HPDE6-E6E7 (cell line): Measurements from ENCODE around the gene AGFG1.
A peak's percentile ranks its signal among the peaks of the same experiment; 100 is the strongest.
"Not testable (repeated sequence)": the region's sequence is repeated elsewhere in the genome, so short reads cannot be mapped to it uniquely, and the experiment has no call there.

ENCODE experiments used
- DNase-seq: peaks from one replicate; pipeline ENCODE4 v3.0.0; 2011; ENCODE audit warnings: missing footprints; ENCODE audit errors: extremely low spot score

AGFG1 gene

GRCh38 chr2:227499627-227500300, 27.8 kb downstream of the AGFG1 start:
- DNase-seq: no peak

GRCh38 chr2:227500301-227500630, 28.3 kb downstream of the AGFG1 start:
- DNase-seq: no peak

- peak; percentile 17 for DNase-seq
Measured at GRCh38 chr2:227503433-227504406, 31.8 kb downstream of the AGFG1 start.

DNA sequence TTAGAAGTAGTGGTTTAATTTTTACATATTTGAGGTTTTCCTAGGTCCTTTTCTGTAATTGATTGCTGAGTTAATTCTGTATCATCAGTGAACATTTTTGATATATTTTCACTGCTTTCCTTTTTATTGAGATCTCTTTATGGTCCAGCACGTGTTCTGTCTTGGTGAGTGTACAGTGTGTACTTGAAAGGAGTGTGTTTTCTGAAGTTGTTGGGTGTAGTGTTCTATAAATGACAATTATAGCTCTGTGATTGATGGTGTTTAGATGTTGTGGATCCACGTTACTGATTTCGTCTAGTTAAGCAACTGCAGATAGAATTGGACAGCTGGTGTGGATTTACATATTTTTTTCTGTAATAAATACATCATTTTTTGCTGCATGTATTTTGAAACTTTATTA, 32.7 kb downstream of the AGFG1 start:
- DNase-seq: no peak

DNA sequence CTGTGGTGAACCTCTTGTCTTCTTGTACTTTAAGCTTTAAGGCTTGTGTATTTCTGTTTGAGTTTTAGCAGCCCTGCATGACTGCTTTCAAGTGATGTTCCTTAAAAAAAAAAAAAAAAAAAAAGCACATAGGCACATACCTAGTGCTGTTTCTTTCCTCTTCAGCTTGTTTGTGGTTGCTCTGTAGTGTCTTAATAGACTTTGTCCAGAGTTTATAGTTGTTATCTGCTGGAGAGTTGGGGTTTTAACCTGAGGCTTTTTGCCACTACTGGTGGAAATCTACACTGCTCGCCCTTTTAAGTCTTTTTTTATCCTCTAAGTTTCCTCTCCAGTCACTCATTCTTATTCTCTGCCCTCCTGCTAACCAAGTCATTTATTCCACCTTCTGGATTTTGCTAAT, 34.5 kb downstream of the AGFG1 start:
- no peak for DNase-seq

GRCh38 chr2:227507963-227508362, 36.0 kb downstream of the AGFG1 start:
- no peak for DNase-seq

GRCh38 chr2:227509076-227509475, 37.1 kb downstream of the AGFG1 start:
- no peak for DNase-seq

DNA sequence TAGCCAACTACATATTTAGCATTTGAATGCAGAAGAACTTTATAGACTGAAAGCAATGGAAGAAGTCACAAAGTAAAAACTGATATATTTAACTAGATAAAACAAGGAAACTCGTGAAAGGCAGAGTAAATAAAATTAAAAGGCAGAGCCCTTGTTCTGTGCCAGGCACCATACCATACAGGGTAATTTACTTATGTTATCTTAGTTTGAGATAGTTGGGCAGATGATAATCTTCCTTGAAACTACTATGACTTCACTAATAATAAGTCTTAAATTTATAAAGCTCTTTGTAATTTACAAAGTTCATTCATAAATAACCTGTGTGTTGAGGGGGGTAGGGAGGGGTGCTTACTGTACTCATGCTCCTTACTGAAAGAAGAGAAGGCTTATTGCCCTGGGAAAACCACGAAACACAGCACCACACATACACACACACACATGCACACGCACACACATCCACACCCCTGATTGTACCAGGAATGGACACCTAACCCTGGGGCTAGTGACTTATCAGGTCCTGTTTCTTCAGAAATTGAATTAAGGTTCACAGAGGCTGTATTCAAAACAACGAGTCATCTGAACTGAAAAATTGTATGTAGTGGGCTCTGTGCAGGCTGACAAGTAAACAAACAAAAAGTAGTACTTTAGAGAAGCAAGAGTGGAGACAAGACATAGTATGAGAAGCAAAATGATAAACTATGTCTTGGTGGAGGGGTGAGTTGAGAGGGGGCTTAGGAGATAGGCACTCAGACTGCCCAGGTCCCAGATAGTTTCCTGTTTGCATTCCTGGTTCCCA, 38.1 kb downstream of the AGFG1 start:
- DNase-seq: peak; percentile 37

GRCh38 chr2:227510620-227510958, 38.6 kb downstream of the AGFG1 start:
- no peak for DNase-seq

GRCh38 chr2:227511239-227511930, 39.4 kb downstream of the AGFG1 start:
- no peak for DNase-seq

DNA sequence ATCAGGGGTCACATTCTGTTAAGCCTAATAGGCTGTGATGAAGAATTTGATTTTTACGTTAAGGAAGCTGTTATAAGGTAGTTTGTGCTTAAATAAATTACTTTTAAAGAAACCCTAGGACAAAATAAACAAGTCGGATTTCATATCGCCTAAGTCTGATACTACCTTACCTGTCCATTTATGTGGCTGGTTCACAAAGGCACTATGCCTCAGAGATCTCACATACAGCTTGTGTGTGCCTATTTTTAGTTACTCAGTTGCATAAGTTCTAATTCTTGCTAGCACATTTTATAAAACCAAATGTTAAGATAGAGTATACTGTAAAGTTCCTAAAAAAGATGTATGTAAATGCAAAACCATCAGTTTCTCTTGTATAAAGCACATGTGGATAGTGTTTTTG, 40.0 kb downstream of the AGFG1 start:
- no peak for DNase-seq

DNA sequence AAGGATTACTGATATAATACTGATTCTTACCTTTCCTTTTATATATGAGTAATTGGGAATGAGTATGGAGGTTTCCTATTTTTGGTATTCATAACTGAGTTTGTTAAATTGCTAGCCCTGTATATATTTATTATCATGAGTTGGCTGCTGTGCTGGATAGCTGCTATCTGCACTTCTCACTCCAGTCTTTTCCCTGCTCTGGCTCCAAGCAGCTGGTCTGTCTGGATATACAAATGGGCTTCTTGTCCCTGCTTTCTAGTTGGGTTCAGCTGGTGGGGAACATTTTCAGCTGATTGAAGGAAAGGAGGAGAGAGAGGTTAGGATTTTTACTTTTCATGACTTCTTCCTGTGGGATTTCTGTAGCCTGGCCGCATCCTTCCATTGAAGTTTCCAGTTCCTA, 41.2 kb downstream of the AGFG1 start:
- DNase-seq: no peak

GRCh38 chr2:227515742-227516141, 43.8 kb downstream of the AGFG1 start:
- DNase-seq: no peak

GRCh38 chr2:227517724-227518123, 45.8 kb downstream of the AGFG1 start:
- no peak for DNase-seq

DNA sequence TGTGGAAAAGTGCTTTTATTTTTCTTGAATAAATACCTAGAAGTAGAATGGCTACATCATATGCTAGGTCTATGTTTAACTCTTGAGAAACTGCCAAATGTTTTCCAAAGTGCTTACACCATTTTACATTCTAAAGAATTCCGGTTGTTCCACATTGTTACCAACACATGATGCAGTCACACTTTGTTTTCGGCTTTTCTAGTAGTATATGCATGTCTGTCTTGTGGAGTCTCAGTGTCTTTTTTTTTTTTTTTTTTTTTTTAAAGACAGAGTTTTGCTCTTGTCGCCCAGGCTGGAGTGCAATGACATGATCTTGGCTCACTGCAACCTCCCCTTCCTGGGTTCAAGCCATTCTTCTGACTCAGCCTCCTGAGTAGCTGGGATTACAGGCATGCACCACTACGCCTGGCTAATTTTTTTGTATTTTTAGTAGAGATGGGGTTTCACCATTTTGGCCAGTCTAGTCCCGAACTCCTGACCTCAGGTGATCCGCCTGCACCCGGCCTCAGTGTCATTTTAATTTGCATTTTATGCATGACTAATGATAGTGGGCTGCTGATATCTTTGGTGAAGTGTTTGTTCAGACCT, 46.4 kb downstream of the AGFG1 start:
- DNase-seq: not testable (repeated sequence)

DNA sequence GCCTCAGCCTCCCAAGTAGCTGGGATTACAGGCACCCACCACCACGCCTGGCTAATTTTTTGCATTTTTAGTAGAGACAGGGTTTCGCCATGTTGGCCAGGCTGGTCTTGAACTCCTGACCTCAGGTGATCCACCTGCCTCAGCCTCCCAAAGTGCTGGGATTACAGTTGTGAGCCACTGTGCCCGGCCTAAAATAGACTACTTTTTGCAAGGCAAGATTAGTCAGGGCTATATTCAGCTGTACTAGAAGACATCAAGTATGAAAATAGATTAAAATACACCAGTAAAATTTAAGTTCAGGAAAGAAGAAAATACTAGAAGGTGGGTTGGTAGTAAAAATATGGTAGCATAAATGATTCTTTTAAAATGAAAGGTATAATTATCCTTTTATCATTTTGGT, 49.2 kb downstream of the AGFG1 start:
- not testable (repeated sequence) for DNase-seq

DNA sequence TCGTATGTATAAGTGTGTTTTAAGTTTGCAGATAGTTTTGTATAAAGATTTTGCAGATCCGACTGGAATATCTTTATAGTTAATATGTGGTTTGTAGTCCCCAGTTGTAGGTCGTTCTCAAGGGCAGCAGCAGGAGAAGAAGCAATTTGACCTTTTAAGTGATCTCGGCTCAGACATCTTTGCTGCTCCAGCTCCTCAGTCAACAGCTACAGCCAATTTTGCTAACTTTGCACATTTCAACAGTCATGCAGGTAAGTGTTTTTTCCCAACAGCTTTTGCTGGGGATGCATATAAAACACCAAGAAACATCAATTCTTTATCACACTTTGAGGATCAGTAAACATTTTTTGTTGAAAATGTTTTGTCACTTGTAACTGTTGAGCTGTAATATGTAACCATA, 52.7 kb downstream of the AGFG1 start:
- no peak for DNase-seq

DNA sequence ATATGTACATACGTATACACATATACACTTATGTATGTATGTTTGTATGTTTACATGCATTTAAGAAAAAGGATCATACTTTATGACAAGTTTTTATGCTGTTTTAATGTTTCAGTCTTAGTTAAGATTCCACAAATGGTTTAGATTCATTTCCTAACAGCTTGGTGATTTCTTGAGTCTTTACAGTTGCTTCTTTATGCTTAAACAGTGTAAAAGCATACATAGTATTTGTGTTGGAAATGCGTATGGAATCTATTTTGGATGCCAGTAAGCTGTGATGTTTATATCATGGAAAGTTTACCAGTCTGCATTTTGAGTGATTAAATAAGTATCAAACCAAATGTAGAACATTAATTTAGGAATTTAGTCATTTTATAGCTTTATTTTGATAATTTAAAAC, 55.4 kb downstream of the AGFG1 start:
- no peak for DNase-seq

GRCh38 chr2:227528803-227529202, 56.8 kb downstream of the AGFG1 start:
- DNase-seq: no peak

GRCh38 chr2:227529871-227530270, 57.9 kb downstream of the AGFG1 start:
- no peak for DNase-seq

DNA sequence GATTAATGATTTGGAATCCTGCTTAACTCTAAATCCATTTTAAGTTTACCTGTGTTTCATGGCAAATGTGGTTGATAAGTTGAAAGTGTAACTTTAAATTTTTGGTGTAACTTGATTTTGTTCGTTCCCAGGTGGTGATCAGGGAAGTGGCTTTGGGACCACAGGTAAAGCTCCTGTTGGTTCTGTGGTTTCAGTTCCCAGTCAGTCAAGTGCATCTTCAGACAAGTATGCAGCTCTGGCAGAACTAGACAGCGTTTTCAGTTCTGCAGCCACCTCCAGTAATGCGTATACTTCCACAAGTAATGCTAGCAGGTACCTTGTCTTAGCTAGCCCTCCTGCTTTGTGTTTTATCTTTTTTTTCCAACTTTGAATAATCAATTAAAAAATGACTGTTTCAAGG, 62.8 kb downstream of the AGFG1 start:
- no peak for DNase-seq

DNA sequence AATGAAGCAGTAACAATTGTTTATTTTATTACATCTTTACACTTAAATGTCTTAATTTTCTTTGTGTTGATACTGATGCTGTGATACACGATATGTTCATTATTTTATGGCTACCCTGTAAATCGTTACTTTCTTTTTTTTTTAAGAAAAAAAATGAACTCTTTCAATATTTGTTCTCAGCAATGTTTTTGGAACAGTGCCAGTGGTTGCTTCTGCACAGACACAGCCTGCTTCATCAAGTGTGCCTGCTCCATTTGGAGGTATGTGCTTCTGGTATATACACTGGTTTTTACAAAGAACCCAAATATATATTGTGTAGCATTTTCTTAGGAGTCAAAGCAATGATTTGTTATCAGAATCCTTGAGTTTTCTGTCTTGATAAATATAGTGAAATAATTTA, 64.5 kb downstream of the AGFG1 start:
- DNase-seq: no peak
